Erythroblast (primary cell): Measurements from ENCODE around the gene SLC35F2.

Experiments
- GATA1 ChIP-seq: IDR thresholded peaks from 2 replicates; pipeline ENCODE4 v1.6.1; 2011; ENCODE audit warnings: low read depth, mild to moderate bottlenecking, control low read depth, low read length, moderate library complexity
- POLR2A ChIP-seq: IDR thresholded peaks from 2 replicates; pipeline ENCODE4 v1.6.1; 2011; ENCODE audit warnings: mild to moderate bottlenecking, low read length

- TF ChIP-seq POLR2A (no peak), GATA1 (no peak)
Observed at GRCh38 chr11:107744736-107745135, 113.9 kb downstream of the SLC35F2 start.
